NCI-H2227 (cell line): ENCODE results near the gene PCSK9.

Experiments used
- DNase-seq: peaks from one replicate; lab custom pipeline; 2025; ENCODE audit not compliant: unreplicated experiment; lab: John Stamatoyannopoulos, UW

The PCSK9 gene

DNA sequence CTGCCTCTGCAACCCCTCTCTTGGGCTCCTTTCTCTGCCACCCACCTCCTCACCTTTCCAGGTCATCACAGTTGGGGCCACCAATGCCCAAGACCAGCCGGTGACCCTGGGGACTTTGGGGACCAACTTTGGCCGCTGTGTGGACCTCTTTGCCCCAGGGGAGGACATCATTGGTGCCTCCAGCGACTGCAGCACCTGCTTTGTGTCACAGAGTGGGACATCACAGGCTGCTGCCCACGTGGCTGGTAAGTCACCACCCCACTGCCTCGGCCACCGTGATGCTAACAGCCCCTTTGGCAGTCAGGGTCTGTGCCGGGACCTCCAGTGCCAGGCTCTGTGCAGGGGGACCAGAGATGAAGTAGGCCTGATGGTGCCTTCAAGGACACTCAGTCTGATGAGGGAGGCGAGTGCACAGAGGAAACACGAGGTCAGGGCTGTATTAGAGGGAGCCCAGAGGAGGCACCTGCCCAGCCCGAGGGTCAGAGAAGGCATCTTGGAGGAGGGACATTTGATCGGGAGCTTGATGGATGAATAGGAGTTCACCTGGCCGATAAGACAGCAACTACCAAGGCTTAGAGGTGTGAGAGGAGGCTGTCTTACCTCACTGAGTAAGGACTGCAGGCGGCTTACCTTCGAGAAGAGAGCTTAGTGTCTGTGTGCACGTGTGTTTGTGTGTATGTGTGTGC, 18.1 kb downstream of the PCSK9 start:
- DNase-seq = no peak

DNA sequence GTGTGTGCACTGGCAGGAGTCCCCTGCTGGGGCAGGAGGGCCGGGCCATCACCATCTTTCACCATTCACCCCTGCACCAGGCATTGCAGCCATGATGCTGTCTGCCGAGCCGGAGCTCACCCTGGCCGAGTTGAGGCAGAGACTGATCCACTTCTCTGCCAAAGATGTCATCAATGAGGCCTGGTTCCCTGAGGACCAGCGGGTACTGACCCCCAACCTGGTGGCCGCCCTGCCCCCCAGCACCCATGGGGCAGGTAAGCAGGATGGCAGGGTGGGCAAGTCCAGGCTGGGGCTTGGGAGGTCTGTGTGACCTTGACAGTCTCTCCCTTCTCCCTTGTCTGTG, 18.6 kb downstream of the PCSK9 start:
- no peak for DNase-seq

DNA sequence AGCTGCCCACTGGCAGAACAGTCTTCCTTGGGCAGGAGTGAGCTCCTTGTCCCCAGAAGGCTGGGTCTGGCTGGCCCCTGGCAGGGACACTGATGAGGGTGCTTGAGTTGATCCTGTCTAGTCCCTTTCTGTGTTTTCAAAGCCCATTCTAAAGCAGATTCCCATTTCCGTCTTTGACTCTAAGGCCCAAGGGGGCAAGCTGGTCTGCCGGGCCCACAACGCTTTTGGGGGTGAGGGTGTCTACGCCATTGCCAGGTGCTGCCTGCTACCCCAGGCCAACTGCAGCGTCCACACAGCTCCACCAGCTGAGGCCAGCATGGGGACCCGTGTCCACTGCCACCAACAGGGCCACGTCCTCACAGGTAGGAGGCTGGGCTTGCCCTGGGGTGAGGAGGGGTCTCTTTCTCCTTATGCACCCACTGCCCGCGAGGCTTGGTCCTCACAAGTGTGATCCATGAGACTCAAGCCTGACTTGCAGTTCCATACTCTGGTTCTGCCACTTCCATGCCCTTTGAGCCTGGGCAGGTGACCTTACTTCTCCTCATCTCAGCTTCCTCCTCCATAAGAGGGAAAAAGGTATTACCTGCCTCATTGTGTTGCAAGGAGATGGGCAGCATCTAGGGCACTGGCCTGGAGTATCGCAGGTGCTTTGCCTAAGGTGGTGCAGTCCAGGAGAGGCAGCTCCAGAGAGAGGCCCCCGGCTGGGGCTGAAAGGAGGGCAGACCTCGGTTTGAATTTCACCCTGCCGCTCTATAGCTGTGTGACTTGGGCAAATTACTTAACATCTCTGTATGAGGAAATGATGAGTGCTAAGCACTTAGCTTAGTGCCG, 20.2 kb downstream of the PCSK9 start:
- no peak for DNase-seq

DNA sequence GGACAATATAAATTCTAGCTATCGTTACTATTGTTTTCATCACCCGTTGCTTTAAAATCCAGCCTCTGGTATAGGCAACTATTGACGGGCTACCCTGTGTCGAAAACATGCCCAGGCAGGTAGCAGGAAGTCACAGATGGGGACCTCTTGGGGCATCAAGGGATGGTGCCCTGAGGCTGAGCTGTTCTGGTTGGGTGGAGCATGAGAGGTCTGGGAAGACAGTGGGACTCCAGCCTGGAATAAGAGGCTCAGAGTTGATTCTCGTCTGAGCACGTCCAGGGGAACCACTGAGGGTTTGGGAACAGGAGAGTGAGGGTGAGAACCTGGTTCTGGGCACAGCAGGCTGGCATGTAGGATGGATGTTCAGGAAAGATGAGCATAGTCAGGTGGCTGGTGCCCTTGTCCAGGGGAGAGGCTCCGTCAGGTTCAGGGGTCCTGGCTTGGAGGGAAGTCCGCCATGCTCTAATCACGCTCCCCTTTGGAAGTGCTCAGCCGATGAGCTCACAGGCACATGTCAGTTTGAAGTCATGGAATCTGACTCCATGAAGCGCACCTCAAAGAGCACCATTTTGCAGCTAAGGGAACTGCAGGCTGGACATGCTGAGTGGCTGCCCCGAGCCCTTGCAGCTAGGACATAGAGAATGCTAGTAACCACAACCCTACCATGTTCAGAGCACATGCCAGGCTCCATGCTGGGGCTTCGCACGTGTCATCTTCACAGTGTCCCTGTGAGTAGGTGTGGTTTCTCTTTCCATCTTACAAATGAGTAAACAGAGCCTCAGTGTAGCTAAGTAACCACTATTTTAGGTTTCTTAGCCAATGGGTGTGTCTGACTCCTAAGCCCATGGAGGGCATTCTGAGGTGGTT, 21.0 kb downstream of the PCSK9 start:
- no peak for DNase-seq

DNA sequence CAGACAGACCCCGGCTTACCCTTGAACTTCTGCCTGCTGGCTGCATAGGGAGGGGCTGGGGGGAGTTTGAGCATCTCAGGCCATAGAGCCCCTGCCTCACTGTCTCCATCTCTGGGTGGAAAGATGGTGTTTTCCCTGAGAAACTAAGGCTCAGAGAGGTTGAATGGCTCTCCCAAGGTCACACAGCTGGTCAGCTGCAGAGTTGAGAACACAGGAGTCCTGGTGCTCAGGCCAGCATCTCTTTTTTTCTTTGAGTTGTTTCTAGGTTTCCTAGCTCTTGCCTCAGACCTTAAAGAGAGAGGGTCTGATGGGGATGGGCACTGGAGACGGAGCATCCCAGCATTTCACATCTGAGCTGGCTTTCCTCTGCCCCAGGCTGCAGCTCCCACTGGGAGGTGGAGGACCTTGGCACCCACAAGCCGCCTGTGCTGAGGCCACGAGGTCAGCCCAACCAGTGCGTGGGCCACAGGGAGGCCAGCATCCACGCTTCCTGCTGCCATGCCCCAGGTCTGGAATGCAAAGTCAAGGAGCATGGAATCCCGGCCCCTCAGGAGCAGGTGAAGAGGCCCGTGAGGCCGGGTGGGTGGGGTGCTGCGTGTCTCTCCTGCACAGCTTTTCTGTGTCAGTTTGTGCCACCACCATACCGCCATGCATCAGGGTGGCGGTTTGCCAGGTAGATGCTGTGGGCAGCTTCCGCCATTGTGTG, 21.8 kb downstream of the PCSK9 start:
- no peak for DNase-seq

DNA sequence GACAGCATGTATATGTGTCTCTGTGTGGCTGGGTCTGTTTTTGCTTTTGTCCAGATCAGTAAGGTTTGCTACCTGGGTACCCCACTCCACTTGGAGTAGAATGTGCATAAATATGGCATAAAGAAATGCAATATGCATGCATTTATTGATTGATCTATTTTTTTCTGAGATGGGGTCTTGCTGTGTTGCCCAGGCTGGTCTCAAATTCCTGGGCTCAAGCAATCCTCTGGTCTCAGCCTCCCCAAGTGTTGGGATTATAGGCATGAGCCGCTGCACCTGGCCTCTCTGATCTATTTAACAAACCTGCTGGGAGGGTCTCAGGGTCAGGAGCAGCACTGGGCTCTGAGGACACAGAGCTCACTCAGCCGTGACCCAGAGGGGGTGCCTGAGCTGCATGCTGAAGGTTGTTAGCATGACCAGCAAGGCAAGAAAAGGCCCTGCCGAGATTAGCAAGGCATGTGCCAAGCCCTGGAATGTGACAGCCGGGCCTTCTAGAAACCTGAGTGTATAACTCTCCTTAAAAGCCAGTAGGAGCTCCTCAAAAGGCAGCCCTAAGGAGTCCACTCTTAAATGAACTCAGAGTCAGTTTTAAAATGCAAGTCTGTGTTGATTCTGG, 22.5 kb downstream of the PCSK9 start:
- DNase-seq = no peak

DNA sequence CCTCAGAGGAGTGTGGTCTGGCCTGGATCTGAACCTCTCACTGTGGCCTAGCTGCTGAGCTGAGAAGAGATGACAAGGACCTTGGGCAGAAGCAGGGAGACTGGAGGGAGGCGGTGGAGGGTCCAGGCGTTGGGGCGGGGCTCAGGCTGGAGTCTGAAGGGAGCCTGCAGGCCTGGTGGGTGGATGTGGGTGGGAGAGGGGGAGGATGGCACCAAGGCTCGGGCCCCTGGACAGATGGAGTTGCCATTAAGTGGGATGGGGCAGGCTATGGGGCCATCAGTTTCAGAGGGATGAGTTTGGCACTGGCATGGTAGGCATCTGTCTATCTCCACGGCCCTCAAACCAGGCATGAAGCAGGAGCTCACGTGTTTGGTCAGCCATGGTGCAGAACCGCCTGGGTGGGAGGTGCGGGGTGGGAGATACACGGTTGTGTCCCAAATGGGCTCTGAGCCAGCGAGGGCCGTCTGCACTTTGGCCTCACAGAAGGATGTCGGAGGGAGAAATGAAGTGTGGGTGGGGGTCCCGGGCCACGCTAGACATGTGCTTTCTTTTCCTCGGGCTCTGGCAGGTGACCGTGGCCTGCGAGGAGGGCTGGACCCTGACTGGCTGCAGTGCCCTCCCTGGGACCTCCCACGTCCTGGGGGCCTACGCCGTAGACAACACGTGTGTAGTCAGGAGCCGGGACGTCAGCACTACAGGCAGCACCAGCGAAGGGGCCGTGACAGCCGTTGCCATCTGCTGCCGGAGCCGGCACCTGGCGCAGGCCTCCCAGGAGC, 23.6 kb downstream of the PCSK9 start:
- no peak for DNase-seq

DNA sequence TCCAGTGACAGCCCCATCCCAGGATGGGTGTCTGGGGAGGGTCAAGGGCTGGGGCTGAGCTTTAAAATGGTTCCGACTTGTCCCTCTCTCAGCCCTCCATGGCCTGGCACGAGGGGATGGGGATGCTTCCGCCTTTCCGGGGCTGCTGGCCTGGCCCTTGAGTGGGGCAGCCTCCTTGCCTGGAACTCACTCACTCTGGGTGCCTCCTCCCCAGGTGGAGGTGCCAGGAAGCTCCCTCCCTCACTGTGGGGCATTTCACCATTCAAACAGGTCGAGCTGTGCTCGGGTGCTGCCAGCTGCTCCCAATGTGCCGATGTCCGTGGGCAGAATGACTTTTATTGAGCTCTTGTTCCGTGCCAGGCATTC, 24.2 kb downstream of the PCSK9 start:
- no peak for DNase-seq

DNA sequence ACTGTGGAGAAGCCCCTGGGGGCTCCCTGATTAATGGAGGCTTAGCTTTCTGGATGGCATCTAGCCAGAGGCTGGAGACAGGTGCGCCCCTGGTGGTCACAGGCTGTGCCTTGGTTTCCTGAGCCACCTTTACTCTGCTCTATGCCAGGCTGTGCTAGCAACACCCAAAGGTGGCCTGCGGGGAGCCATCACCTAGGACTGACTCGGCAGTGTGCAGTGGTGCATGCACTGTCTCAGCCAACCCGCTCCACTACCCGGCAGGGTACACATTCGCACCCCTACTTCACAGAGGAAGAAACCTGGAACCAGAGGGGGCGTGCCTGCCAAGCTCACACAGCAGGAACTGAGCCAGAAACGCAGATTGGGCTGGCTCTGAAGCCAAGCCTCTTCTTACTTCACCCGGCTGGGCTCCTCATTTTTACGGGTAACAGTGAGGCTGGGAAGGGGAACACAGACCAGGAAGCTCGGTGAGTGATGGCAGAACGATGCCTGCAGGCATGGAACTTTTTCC, 24.8 kb downstream of the PCSK9 start:
- no peak for DNase-seq

DNA sequence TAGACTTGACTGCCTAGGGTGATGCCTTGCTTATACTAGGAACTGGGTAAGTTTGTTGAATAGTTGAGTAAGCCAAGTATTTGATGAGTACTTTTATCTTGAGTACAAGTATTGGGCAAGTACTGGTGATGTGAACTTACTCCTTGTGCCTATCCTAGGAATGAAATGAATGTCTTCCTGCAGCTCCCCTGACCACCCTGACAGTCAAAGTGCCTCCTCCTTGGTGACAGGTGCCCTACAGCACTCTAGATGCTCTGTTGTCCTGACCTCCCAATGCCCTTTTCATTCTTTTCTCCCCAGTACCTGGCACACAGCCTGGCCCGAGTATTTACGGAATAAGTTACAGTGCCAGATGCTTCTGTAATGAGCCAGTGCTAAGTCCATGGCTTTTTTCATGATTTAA, 25.5 kb downstream of the PCSK9 start:
- DNase-seq = no peak

DNA sequence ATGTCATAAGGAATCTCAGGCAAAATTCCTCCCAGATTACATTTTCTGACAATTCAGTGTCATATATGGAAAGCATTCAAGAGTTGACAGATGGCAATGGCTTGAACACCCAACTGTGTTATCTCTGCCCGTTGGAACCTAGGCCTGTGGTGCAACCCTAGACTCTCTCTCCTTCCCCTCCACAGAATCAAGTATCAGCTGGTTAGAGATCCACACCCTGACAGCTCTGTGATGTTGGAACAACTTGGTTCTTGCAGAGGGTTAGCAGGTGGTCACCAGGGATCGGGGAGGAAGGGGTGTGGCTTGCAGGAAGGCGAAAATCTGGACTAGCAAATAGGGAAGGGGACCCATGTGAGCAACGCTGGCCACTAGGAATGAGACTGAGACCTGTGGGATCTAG, 26.3 kb downstream of the PCSK9 start:
- DNase-seq = no peak

DNA sequence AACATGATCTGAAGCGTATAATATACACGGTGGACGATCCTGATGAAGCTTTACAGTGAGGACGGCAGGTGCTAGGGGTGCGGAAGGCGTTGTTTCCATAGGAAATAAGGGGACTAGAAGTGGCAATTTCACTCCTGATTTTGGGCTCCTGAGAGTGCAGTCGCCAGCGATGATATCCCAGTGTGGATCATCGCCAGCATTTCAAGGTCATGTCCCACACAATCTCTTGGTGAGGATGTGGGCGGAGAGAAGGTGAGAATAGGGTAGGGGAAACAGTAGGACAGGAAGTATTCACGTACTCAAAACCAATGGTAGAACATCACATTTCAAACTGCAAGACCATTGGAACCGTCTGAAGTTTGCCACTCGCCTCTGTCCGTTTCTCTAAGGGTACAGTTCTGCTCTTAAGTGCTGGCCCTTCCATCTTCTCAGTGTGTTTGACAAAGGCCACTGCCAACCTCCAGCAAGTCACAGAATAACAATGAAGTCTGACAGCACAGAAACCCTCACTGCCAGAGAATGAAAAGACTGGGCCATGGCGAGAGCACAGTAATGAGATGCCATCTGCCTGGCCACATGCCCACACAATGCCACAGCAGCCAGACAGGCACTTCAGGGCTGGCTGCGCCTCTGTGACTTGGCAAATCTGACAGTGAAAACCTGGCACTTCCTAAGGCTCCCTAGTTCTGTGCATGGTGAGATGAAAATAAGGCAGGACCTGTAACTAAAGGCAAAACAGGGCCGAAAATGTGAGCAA, 27.9 kb downstream of the PCSK9 start:
- DNase-seq = no peak

DNA sequence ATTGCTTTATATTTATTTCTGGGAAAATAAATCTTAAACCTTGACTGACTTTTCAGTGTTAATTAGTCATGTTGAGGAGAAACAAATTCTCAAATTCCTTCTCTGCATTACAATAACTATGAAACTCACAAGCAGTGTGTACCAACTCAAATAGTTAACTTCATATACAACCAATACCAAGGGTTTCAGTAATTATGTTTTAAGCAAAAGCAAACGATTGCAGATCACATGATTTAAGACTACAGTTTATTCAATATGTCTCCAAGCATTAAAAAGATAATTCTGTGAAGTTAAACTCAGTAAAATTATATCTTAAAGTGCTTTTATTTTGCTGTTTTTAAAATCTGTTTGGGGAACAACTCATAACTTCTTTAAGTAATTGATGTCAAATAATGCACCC, 28.6 kb downstream of the PCSK9 start:
- no peak for DNase-seq

DNA sequence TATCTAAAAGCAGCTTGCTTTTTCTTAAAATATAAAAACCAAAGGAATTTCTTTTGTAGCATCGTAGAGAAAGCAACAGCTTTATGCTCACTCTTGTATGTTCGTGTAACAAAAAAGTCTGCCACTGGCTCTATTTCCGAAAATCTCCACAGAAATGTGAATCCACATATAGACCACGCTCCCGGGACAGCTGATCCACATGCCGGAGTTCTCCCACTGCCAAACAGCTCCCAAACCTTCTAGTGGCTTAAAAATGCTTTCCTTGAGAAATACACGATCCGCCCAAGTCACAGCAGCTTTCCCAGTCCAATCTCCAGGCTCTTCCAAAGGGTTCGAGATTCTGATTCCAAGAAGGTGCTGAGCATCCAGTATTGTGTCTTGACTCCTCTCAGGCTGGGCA, 29.3 kb downstream of the PCSK9 start:
- no peak for DNase-seq

DNA sequence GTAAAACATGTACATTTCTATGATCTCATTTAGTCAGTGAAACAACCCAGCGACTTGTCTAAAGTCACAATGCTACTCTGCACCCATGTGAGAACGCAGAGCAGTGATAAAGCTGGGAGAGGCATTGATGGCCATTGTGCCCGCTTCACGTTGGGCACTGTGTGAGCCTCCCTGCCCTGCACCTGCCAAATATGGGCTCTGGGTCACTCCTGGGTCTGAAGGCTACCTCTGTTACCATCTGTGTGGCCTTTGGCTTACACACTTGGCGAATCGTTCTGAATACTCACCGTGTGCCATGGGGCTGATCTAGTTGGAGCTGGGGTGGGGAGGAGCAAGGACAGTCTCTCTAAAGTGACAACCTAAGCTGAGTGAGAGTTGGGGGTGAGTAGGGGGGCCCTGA, 29.9 kb downstream of the PCSK9 start:
- no peak for DNase-seq

DNA sequence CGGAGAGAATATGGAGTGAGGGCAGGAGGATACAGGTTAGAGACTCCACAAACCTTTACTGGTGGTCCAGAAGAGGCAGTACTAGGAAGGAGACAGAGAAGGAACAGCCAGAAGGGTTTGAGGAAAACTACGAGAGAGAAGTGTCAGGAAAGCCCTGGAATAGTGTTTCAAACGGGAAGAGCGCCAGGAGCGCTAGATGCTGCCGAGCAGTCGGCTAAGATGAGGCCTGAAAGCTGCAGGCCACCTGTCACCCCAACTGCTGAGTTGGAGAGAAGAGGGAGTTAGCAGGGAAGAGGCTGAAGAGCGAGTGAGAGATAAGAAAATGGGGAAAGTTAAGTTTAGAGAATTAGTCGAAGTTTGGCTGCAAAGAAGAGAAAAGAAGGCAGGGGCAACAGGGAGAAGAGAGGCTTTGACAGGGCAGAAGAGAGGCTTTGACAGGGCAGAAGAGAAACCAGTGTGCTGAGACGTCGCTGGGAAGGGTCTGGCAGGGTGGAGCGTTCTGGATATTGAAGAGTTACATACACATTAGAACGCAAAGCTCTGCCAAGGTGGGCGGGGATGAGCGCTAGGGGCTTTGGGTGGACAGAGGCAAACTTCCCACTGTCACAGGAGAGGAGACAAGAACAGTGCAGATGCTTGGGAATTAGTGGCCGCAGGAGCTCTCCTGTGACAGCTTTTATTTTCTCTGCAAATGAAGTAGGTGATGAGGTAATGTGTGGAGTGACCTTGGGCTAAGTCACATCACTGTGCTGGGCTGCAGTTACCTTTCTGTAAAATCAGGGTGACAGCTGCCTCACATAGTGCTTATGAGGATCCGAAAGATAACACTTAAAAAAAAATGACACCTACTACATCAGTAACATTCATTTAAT, 31.2 kb downstream of the PCSK9 start:
- DNase-seq = no peak

DNA sequence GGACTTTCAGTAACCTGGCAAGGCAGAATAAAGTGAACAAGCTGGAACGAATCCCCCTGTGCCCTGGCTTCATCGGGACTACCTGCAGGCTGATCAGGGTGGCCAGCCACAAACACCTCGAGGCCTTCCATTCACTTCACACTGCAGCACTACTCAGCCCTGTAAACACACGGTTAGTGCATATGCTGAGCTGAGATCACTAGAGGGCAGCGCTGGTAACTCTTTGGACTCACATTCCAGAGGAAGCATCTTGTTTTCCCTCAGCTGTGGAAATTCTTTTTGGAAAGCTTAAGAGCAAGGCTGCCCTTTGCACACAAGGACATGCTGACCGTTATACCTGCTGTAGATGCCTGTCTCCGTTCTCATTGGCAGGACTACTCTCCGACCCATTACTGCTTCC, 32.1 kb downstream of the PCSK9 start:
- DNase-seq = peak; percentile 56

DNA sequence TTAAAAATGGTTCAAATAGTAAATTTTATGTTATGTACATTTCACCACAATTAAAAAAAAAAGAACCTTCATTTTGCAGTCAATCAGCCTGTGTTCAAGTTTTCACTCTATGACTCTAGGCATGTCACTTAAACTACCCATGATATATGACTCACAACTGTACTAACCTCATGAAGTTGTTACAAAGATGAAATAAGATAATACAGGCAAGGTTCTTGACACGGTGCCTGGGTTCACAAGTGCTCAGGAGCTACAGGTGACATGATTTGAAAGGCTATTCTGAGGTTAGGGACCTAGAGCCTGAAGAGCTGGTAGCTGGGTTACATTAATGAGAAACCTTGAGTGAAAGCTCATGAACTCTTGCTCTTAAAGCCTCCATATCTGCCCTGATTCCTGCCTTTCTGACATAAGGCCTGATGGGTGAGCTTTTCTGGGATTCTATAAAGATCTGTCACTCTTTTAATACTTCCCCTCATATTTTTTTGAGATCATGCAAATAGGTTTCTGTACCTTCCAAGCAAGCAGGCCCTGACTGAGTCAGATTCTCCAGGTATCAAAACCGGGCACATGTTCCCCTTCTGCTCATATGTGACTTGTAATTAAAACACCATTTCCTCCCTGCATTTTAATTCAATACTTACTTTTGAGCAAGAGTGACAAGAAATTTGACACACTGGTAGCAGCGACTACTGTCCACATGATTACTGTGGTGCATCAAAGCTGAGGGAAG, 34.0 kb downstream of the PCSK9 start:
- DNase-seq = no peak
